ENCODE measurements around the gene CDH15. TPM values are rescaled to one million over a fixed set of nuclear protein-coding genes. Genes with fewer than 3 reads are reported as not detected.
"Not testable (repeated sequence)": the region's sequence is repeated elsewhere in the genome, so short reads cannot be mapped to it uniquely, and the experiment has no call there.

CDH15 gene
- polyA plus RNA-seq, 1 donor, result 340 TPM

GRCh38 chr16:89173174-89173921 lies 1.8 kb downstream of the CDH15 start:
- no peak for DNase-seq

GRCh38 chr16:89174055-89174827 lies 2.7 kb downstream of the CDH15 start:
- no peak for DNase-seq

- no peak for DNase-seq
These were observed 3.3 kb downstream of the CDH15 start for GRCh38 chr16:89174877-89175276.

- DNase-seq, result no peak
These were observed 4.0 kb downstream of the CDH15 start for GRCh38 chr16:89175280-89176146.

- DNase-seq, result no peak
These were observed 4.7 kb downstream of the CDH15 start for GRCh38 chr16:89176147-89176690.

GRCh38 chr16:89176717-89177116 lies 5.2 kb downstream of the CDH15 start:
- DNase-seq, result no peak

GRCh38 chr16:89177501-89177900 lies 6.0 kb downstream of the CDH15 start:
- DNase-seq, result no peak

- DNase-seq, result no peak
These were observed 7.1 kb downstream of the CDH15 start for GRCh38 chr16:89178453-89179147.

- no peak for DNase-seq
These were observed 7.6 kb downstream of the CDH15 start for GRCh38 chr16:89179148-89179484.

- no peak for DNase-seq
These were observed 8.2 kb downstream of the CDH15 start for GRCh38 chr16:89179656-89180315.

GRCh38 chr16:89183463-89183862 lies 11.9 kb downstream of the CDH15 start:
- DNase-seq, result no peak

- no peak for DNase-seq
These were observed 12.6 kb downstream of the CDH15 start for GRCh38 chr16:89183975-89184676.

GRCh38 chr16:89184677-89184932 lies 13.1 kb downstream of the CDH15 start:
- DNase-seq, result no peak

GRCh38 chr16:89184933-89185794 lies 13.6 kb downstream of the CDH15 start:
- no peak for DNase-seq

GRCh38 chr16:89185887-89186592 lies 14.5 kb downstream of the CDH15 start:
- DNase-seq, result not testable (repeated sequence)

GRCh38 chr16:89186593-89187031 lies 15.1 kb downstream of the CDH15 start:
- DNase-seq, result not testable (repeated sequence)

GRCh38 chr16:89187032-89187769 lies 15.7 kb downstream of the CDH15 start:
- no peak for DNase-seq

GRCh38 chr16:89187770-89188392 lies 16.3 kb downstream of the CDH15 start:
- no peak for DNase-seq

All from hindlimb muscle (tissue), 1 donor.